Measurements from ENCODE around the gene DNAH6. TPM values are rescaled to one million over a fixed set of nuclear protein-coding genes. Genes with fewer than 3 reads are reported as not detected.

Gene DNAH6
- total RNA-seq, 4 donors from 2014 or later: 0.04 to 0.67 (median 0.27) TPM

- no peaks in the 10 kb centered on the region for H3K36me3 ChIP-seq
- TF ChIP-seq CTCF (IDR thresholded peaks at IDR 0.05) (no peak), POLR2AphosphoS5 (IDR thresholded peaks at IDR 0.05) (no peak), POLR2A (IDR thresholded peaks at IDR 0.05) (no peak), EP300 (IDR thresholded peaks at IDR 0.05) (no peak)
- H3K4me3 ChIP-seq: no peak overlapping the region
- no peaks in the 10 kb centered on the region for H3K9me3 ChIP-seq
- H3K27ac ChIP-seq: no peak overlapping the region
- no peak for ATAC-seq
- H3K27me3 ChIP-seq: peaks cover 4% of the 10 kb centered on the region
- no peaks in the 10 kb centered on the region for H3K4me1 ChIP-seq
- WGBS, 2 donors (ENCODE audit: low coverage in 1 of 2): 76 to 78% methylated on average over 2 to 4 of the region's 5 CpGs
Measured at GRCh38 chr2:84823229-84823628, 306.9 kb downstream of the DNAH6 start.

- Histone ChIP-seq H3K9me3 (no peaks in the 10 kb centered on the region), H3K4me1 (no peaks in the 10 kb centered on the region), H3K27me3 (peaks cover 6% of the 10 kb centered on the region), H3K4me3 (no peak overlapping the region), H3K27ac (no peak overlapping the region), H3K36me3 (no peaks in the 10 kb centered on the region)
- no peak for TF ChIP-seq POLR2AphosphoS5 (IDR thresholded peaks at IDR 0.05)
- TF ChIP-seq POLR2A (IDR thresholded peaks at IDR 0.05): no peak
- no peak for TF ChIP-seq CTCF (IDR thresholded peaks at IDR 0.05)
- TF ChIP-seq EP300 (IDR thresholded peaks at IDR 0.05): no peak
- 96 to 100% methylated on average over 2 to 4 of the region's 21 CpGs for WGBS, 2 donors (ENCODE audit: low coverage in 1 of 2)
- ATAC-seq: no peak
Measured at GRCh38 chr2:84823788-84824187, 307.5 kb downstream of the DNAH6 start.

- H3K4me3 ChIP-seq: no peak overlapping the region
- no peak overlapping the region for H3K27ac ChIP-seq
- no CpG with 5 or more reads among the region's 2 CpGs for WGBS, 2 donors (ENCODE audit: low coverage in 1 of 2)
- no peaks in the 10 kb centered on the region for H3K9me3 ChIP-seq
- H3K27me3 ChIP-seq: peaks cover 6% of the 10 kb centered on the region
- H3K4me1 ChIP-seq: no peaks in the 10 kb centered on the region
- no peak for ATAC-seq
- H3K36me3 ChIP-seq: no peaks in the 10 kb centered on the region
- TF ChIP-seq CTCF (IDR thresholded peaks at IDR 0.05) (no peak), POLR2AphosphoS5 (IDR thresholded peaks at IDR 0.05) (no peak), EP300 (IDR thresholded peaks at IDR 0.05) (no peak), POLR2A (IDR thresholded peaks at IDR 0.05) (no peak)
Measured at GRCh38 chr2:84827978-84828575, 311.8 kb downstream of the DNAH6 start.

GRCh38 chr2:84829693-84830092, 313.4 kb downstream of the DNAH6 start:
- 75% methylated on average over 2 of the region's 2 CpGs; no CpG with 5 or more reads in 1 of the 2 donors for WGBS, 2 donors (ENCODE audit: low coverage in 1 of 2)
- no peak overlapping the region for H3K4me3 ChIP-seq
- H3K27me3 ChIP-seq: peaks cover 6% of the 10 kb centered on the region
- no peaks in the 10 kb centered on the region for H3K9me3 ChIP-seq
- no peak for TF ChIP-seq POLR2AphosphoS5 (IDR thresholded peaks at IDR 0.05)
- TF ChIP-seq POLR2A (IDR thresholded peaks at IDR 0.05): no peak
- no peak for TF ChIP-seq EP300 (IDR thresholded peaks at IDR 0.05)
- no peak for TF ChIP-seq CTCF (IDR thresholded peaks at IDR 0.05)
- H3K27ac ChIP-seq: no peak overlapping the region
- H3K36me3 ChIP-seq: no peaks in the 10 kb centered on the region
- H3K4me1 ChIP-seq: no peaks in the 10 kb centered on the region
- no peak for ATAC-seq

- TF ChIP-seq CTCF (IDR thresholded peaks at IDR 0.05) (no peak), POLR2AphosphoS5 (IDR thresholded peaks at IDR 0.05) (no peak), EP300 (IDR thresholded peaks at IDR 0.05) (no peak)
- Histone ChIP-seq H3K27me3 (peaks cover 6% of the 10 kb centered on the region), H3K36me3 (no peaks in the 10 kb centered on the region), H3K4me1 (no peaks in the 10 kb centered on the region), H3K27ac (no peak overlapping the region), H3K4me3 (no peak overlapping the region), H3K9me3 (peaks cover 0 to 3% (median 0%) of the 10 kb centered on the region in 3 donors)
- peak; percentile 49 for ATAC-seq
- 67 to 73% methylated on average over 1 to 10 of the region's 11 CpGs for WGBS, 2 donors (ENCODE audit: low coverage in 1 of 2)
Measured at GRCh38 chr2:84830095-84830494, 313.8 kb downstream of the DNAH6 start.

All from gastroesophageal sphincter (tissue), 4 donors.